NCI-H2171 (cell line): ENCODE measurements around the gene MSX2.

Source experiments
- DNase-seq: peaks from one replicate; lab custom pipeline; 2025; lab: John Stamatoyannopoulos, UW

Gene MSX2

DNA sequence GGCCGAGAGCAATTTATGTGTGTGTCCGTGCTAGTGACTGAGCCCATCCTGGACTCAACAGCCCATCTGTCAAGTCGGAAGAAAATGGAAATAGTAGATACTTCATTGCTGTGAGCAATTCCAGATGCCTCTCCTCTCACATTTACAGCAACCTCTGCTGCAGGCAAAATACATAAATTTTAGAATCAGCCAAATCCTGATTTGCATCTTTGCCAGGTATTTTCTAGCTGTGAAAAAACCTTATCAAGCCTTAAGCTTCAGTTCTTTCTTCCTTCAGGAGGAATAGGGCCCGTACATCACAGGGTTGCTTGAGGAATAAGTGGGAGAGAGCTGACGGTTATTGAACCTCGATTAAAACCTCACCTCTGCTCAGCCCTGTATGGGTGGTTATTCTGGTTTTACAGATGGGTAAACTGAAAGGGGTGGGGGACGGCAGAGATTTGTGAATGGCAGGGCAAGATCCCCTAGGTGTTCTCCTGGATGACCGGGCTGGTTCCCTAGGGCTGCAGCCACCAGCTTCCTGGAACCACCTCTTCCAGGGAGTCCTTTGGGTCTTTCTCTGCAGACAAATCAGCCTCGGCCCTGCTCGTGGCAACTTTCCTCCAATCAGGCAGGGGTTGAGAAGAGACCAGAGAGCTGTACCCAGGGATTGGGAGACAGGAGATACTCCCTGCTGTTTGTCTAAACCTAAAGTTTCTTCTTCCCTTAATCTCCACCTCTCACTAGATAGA is 5.3 kb upstream of the MSX2 start:
- no peak for DNase-seq

DNA sequence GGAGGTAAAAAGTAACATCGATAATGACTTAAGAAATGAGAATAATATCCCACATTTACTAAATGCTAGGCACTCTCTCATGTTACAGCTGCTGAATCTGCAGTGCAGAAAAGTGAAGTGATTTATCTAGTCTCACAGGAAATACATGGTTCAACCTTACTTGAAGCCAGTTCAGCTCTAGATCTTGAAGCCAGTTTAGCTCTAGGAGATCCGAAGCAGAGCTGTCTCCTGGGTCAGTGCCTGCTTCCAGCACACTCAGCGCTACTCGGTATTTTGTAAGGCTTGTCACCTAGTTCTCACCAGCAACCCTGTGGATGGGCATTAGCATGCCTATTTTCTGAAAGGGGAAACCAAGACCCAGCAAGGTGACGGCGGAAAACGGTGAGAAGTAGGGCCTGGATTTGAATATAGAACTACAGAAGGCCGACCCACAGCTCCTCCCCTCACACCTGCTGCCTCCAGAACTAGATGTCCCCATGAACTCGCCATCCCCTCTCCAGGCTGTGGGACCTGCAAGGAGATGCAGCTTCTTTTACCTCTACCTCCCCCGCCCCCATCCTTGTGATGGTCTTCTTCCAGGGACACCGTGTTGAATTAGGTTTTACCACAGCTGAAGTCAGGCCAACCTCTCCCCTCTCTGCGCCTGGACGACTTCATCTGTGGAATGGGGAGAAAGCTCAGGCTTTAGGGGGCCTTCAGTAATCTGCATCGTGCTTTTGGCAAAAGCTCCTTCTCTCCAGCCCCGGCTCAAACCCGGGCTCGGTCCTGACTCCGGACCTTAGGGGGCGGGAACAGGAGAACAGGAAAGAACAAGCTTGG is 4.4 kb upstream of the MSX2 start:
- no peak for DNase-seq

DNA sequence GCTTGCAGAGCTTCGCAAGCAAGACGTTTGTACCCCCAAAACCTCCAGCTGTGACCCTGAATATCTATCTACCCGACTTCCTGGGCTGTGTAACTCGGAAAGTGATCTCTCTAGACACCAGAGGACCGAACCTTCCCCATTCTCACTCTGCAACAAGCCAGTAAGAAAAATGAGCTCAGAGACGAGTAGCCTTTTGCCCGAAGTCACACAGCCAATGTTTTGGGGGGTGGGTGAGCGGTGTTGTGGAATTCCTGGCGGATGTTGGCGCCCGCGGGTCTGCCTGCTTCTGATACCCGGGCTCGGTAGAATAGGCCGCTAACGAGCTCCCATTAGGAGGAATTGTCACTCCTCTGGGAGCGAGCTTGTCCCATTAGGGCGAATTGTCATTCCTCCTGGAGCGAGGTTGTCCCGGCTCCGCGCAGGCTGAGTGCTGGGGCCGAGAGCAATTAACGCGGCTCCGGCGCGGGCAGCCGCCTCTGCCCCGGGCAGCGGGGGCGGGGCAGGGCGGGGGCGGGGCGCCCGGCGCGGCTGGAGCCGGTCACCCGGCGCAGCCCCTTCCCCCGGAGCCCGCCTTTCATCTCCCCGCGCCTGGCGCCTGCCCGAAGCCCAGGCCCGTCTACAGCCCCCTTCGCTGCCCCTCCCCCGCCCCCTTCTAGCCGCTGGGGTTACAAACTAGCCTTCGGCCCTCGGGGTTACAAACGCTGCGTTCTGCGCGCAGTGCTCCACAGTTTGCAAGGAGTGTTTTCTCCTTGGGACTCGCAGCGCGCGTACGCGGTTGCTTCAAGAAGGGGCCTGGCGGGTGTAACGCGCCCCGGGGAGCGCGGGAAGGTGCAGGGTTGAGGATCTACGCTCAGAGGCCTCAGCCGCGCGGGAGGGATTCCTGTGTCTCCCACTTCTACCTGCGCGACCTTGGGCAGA is 3.5 kb upstream of the MSX2 start:
- DNase-seq: no peak

DNA sequence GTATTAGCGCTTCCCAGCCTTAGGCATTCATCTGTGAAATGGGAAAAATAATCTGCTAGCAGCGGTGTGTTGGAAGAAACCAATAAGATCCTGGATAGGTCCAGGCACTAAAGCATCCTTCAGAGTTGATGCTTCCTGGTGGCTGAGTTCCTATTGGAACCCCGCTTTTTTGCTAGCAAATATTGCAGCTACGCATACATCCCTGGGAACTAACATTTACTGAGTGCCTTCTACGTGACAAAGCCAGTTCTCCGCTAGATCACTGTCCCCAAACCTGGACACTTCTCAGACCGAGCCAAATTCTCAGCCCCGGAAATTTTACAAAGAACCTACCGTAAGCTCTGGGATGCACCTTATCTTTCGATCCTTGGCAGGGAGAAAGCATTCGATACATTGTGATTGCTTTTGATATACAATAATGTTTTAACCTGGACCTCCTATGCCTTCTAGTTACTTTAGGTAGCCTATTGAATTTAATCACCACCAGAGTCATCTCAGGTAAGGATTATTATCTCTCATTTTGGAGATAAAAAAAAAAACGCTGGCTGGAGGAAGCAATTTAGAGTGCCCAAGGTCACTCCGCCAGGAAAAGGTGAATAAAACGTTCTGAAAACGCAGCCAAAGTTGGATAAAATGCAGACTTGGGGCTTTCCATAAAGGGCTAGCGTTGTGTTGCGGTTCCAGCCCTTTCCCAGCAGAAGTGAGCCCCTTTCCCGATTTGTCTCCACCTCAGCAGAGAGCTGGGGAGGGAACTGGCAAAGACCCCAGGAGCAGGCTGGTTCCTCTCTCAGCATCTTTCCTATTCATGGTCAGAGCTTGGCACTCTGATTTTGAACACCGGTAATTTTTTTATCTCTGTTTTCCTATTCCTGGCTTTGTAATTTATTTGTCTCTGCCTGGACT is 2.6 kb upstream of the MSX2 start:
- no peak for DNase-seq

DNA sequence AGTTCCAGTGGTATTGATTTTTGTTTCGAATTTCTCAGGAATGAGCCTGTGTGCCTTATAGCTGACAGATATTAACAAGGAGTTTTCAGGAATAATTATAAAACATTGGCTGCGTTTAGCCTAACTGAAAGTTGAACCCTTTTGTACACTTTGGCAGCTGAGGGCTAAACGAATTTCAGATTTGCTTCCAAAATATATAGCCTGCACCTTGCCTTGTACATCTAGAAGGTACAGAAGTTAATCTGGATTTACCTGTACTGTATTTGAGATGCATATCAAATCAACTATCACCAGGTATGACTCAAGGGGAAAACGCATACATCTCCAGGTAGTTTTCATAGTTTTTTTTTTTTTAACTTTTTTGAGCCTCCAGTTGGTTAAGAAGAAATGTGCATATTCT is 1.9 kb upstream of the MSX2 start:
- no peak for DNase-seq

DNA sequence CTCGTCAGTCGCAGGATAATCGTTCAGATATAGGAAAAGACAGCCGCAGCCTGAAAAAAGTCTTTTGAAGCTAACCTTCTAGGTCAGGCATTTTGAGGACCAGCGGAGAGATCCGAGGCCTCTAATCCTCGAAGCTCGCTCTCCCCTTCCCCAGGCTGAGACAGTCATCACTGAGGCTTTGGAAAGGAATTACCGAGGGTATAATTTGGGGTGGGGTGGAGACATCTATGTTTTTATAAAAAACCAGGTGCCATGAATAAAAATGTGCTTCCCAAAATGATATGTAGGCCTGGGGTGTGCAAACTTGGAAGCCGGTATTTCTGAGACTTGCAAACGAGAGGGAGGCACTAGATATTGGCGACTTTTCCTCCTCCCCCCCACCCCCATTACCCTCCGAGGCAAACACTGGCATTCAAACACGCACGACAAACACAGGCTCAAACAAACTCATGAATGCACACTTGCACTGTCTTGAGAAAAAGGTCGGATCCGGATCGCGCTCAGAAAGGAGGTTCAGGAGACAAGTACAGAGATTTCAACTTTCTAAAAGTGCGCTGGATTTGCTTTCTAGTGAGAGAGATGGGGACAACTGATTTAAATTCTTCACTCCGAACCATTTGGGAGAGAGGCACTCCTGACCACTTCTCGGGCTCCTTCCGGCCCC is 935 bp upstream of the MSX2 start:
- DNase-seq: no peak

DNA sequence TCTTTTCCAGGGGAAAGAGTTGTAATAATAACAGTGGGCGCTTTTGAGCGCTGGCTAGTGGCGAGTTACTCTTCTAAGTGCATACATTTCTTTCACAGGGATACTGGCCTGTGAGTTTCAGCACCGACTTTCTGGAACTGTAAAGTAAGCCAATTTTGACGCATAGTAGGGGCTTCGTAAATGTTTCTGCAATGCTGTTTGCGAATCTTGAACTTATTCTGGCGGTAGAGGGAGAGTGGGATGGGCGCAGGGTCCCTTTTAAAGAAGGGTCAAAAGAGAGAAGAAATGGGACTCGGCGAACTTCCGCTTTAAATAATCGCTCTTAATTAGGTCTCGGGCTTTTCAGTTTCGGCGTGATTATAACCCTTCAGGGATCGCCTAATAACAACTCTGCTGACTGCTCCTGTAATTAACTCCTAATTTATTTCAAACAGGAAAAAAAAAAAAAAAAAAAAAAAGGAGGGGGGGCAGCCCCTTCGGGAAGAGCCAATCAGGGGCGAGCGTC is 351 bp upstream of the MSX2 start:
- DNase-seq: no peak

DNA sequence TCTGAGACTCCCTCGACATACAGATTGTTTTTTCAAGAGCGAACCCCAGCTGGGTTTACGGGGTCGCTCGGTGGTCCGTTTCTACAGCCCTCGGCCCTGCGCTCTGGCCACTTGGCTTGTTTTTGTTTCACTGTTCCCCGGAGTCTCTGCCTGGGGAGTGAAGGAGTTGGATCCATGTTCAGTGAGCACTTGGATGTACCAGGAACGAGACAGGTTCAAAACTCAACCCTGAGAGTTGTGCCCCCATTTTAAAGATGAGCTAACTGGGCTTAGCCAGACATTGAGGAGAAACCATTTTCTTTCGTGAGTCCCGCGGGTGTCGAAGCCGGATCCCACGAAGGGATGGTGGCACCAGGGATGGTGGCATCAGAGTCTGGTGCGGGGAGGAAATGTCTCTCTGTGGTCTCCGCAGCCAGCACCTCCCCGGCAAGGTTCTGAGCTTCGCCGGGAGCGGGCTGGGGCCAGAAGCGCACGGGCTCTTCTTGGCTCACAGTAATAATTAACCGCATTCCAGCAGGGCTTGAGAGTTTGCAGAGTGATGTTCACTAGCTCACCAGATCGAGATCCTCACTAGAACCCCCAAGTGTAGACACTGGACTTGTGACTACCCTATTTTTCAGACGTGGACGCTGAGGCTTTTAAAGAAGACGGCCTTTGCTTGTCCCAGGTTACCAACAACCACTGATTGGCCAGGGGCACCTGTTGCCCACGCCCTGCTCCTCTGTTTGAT is 1.0 kb downstream of the MSX2 start:
- no peak for DNase-seq

DNA sequence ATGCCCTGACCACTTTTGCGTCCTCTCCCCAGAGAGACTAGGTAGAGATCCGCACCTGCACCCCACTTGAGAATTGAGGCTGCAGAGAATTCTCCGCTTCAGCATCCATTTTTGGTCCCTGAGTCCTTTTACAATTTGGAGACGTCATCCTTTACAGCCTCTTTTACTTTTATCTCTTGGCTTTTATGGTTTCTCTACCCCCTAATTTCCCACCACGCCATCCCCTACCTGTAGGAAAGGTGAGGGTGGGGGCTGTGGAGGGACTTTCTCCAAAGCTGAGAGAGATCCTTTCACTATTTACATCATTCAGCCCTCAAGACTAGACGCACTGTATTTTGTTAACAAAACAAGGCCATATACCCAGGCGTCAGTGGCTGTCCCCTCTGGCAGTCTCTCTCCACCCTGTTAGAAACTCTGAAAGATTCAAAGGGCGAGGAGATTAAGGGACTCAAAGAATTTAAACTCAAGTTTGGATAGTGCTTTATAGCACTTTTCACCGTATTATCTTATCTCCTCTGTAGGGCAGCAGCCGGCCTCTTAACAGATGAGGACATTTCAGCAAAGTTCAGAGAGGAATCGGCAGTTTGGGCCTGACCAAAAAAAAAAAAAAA is 1.7 kb downstream of the MSX2 start:
- DNase-seq: no peak

DNA sequence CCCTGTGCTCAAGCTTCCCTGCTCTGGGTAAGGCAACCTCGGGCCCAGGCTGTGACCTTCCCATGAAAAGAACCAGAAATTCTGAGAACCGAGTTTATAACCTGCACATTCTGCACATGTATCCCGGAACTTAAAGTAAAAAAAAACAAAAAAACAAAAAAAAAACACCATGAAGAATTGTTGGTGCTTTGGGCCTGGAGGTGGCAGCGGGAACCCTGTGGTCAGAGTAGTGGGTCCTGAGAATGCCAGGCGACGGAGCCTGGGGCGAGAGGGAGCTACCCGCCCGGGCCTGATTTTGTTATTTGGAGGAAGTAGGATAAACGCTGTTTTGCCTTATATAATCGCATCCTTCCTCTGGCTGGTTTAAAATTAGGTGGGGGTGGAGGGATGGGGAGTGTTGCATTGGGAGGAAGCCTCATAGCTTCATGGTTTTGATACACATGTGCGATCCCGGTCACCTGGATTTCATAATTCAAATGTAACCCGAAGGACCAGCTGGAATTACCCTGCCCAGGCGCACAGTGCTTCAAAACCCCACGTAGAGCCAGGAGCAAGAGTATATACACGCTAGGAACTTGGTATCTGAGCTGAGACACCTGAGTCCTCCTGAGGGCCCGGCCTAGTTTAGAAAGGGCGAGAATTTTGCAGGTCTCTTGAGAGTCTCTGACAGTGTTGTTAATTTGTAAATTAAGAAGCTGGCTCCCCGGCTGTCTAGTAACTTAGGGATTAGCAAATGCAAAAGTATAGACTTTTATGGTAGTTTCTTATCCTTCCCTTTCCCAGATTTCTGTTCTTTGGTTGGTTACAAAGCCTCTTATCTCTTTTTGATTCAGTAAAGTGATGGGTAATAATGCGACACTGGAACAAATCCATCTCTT is 2.8 kb downstream of the MSX2 start:
- no peak for DNase-seq

DNA sequence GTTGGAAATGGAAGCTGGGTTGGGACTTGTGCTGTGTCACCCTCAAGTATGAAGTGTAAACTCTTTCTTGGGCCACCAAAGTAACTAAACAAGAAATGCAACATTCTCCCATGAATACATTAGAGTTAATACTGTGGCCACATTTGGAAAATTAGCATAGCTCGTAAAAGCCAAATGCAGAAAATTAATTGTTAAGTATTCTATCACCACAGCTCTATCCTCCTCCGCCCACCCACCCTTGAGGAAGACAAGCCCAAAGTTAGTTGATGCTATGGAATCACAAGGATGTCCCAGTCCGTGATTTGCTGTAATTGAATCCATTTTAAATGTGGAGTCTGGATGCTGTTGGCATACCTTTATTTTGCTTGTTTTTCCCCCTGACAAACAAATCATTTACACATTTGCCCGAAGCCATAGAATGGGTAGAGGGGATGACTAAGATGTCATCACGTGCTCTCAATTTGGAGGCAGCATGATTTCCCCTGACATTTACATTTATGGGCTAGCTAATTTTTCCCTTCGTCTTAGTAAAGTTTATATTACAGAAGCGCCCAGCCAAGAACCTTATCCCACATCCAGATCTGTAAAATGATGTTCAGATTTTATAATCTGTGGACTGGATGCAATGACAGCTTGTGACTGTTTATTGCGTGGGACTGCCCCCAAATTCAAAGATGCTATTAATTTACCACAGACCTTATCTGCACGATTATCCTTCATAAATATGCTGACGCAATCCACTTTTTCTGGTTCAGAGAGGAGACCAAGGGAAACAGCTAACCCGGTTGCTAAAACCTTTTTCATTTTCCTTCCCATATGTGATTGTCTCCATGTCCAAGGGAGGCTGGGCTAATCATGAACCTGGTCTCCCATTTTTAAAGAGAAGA is 3.7 kb downstream of the MSX2 start:
- DNase-seq: no peak

DNA sequence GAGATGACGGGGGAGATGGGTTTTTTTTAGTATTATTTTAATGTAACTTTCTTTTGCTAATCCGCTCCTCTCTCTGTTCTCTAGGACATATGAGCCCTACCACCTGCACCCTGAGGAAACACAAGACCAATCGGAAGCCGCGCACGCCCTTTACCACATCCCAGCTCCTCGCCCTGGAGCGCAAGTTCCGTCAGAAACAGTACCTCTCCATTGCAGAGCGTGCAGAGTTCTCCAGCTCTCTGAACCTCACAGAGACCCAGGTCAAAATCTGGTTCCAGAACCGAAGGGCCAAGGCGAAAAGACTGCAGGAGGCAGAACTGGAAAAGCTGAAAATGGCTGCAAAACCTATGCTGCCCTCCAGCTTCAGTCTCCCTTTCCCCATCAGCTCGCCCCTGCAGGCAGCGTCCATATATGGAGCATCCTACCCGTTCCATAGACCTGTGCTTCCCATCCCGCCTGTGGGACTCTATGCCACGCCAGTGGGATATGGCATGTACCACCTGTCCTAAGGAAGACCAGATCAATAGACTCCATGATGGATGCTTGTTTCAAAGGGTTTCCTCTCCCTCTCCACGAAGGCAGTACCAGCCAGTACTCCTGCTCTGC is 4.8 kb downstream of the MSX2 start:
- no peak for DNase-seq

DNA sequence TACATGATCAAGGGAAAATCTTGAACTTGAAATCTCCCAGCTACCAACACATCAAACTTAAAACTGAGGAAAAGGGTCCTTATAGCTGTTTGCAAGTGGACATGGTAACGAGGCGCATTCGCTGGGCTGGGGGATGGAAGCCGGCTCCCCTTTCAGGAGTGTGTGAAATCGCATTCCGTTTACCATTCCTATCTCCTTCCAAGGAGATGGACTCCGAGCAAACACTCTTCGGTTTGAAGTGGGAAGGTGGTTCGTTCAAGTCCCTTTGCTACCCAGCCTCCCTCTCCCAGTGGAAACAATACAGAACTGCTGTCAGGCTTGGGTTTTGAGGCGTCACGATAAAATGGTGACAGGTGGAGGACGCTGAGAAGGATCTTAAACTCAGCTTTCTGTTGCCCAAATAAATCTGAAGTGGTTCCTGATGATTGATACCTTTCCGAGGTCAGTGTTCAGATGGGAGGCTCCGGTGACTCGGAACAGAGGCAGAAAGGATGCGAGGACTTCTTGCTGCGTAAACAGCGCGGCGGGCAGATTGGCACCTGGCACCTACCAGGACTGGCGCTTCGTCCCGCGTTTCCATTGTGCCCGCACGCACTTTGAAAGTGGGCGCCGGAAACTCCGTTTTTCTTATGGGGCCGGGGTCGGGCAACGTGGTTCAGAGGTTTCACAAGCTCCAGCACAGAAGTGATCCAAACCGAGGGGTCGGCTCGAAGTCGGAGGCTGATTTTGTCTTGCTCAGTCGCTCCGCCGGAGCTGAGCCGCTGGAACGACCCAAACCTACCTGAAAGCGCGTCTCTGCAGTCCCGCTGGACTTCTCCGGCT is 7.0 kb downstream of the MSX2 start:
- DNase-seq: no peak

DNA sequence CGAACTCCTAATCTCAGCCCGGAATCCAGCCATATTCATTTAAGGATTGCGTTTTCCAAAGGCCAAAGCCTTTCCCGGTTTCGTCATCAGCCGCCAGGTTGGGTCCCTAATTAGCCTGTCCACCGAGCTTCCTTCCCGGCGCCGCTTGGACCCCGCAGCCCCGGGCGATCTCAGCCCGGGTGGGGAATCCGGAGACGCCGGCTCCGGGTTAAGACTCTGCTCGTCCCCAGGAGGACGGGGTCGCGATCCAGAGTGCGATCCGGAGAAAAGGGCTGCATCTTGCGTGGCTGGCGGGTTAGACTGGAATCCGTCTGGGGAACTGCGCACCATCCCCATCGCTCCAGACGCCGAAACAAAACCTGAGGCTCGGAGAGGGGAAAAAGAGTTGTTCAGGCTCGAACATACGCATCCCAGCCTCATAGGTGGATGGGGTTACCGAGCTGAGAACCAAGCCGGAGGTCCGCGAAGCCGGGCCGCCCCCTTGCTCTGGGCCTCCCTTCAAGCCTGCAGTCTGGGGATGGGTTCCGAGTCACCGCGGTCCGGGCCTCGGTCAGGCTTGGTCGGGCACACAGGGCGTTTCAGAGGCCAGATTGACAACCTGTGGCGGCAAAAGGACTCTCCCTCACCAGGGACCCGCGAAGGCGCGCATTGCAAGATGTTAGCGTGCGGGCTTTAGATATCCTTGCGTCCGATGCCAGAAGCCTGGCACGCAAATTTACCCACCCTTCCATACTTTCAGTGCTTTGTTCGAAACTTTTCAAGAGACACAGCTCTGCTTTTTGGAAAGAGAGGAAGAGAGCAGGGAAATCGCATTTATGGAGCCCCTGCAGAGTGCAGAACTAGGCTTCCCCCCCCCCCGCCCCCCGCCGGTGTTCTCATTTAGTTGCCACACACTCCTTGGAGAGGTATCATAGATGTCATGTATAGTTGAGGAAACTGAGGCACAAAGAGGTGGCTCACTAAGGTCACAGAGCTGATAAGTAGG is 7.9 kb downstream of the MSX2 start:
- no peak for DNase-seq

DNA sequence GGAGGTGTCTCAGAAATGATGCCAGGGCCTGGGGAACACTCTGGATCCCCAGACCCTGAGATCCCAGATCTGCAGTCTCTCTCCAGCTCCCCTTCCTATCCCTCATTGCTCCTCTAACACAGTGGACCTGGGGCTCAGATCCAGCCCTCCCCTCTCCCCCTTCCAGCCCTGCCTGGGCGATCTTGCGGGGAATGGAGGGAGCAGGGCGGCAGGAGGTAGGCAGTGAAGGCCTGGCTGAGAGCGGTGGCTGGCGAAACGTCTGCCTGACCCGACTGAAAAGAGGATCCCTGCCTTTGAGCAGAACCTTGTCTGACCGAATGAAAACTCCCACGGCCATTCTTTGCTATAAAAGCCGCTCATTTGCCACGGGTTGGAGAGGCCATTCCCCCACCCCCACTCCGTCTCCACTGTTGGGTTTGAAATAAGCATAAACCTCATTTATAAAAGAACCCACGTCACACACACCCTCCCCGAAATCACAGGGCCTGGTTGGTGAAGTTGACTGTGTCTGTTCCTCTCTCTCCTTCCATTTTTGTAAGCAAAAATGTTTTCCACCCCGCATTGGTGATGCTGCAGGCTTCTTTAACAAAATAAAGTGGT is 8.8 kb downstream of the MSX2 start:
- DNase-seq: no peak
